HPDE6-E6E7 (cell line): ENCODE data around the gene CCDC124.

Source experiments
- DNase-seq: peaks from one replicate; pipeline ENCODE4 v3.0.0; 2011; ENCODE audit warnings: missing footprints; ENCODE audit errors: extremely low spot score

The CCDC124 gene

GRCh38 chr19:17953869-17954268 lies 21.1 kb downstream of the CCDC124 start:
- DNase-seq, result no peak

- no peak for DNase-seq
Measured at GRCh38 chr19:17954401-17954800, 21.6 kb downstream of the CCDC124 start.

GRCh38 chr19:17957149-17957849 lies 24.5 kb downstream of the CCDC124 start:
- no peak for DNase-seq

GRCh38 chr19:17957885-17958284 lies 25.1 kb downstream of the CCDC124 start:
- no peak for DNase-seq

- no peak for DNase-seq
Measured at GRCh38 chr19:17963936-17964691, 31.3 kb downstream of the CCDC124 start.

- DNase-seq, result no peak
Measured at GRCh38 chr19:17965370-17966128, 32.7 kb downstream of the CCDC124 start.

GRCh38 chr19:17966129-17966483 lies 33.3 kb downstream of the CCDC124 start:
- DNase-seq, result no peak

- DNase-seq, result no peak
Measured at GRCh38 chr19:17966550-17967256, 33.9 kb downstream of the CCDC124 start, which contains the start of gene KCNN1. TSS of gene KCNN1 (plus strand) at chr19:17967107. CDS start at chr19:17973889, 6,782 bp downstream.

- no peak for DNase-seq
Measured at GRCh38 chr19:17967257-17968051, 34.6 kb downstream of the CCDC124 start.

- DNase-seq, result no peak
Measured at GRCh38 chr19:17968362-17968761, 35.5 kb downstream of the CCDC124 start.

- no peak for DNase-seq
Measured at GRCh38 chr19:17969096-17969792, 36.4 kb downstream of the CCDC124 start.

GRCh38 chr19:17972230-17972629 lies 39.4 kb downstream of the CCDC124 start:
- no peak for DNase-seq

GRCh38 chr19:17973759-17974158 lies 40.9 kb downstream of the CCDC124 start:
- DNase-seq, result no peak

- DNase-seq, result no peak
Measured at GRCh38 chr19:17974551-17974950, 41.7 kb downstream of the CCDC124 start.

GRCh38 chr19:17975032-17975431 lies 42.2 kb downstream of the CCDC124 start:
- no peak for DNase-seq

GRCh38 chr19:17977021-17977420 lies 44.2 kb downstream of the CCDC124 start:
- no peak for DNase-seq

- no peak for DNase-seq
Measured at GRCh38 chr19:17977488-17977887, 44.7 kb downstream of the CCDC124 start.

- DNase-seq, result no peak
Measured at GRCh38 chr19:17981611-17982010, 48.8 kb downstream of the CCDC124 start.

GRCh38 chr19:17982430-17982829 lies 49.6 kb downstream of the CCDC124 start:
- no peak for DNase-seq

- DNase-seq, result no peak
Measured at GRCh38 chr19:17985037-17985818, 52.4 kb downstream of the CCDC124 start.
